Effector memory CD4-positive, alpha-beta T cell (primary cell): ENCODE results near the gene MGAT4D.
"Not testable (repeated sequence)": the region's sequence is repeated elsewhere in the genome, so short reads cannot be mapped to it uniquely, and the experiment has no call there.

Source experiments
- DNase-seq, 3 donors: peaks; one replicate each; pipeline ENCODE4 v3.0.0-alpha.2; 2020
- H3K27ac ChIP-seq: 2 replicates; pipeline ENCODE4 v1.7.0; 2013; ENCODE audit warnings: mild to moderate bottlenecking, low read length, moderate library complexity; ENCODE audit not compliant: insufficient read depth, poor library complexity, severe bottlenecking
- H3K27me3 ChIP-seq: replicated peaks from 2 replicates; pipeline ENCODE4 v1.7.0; 2013; ENCODE audit warnings: mild to moderate bottlenecking, low read length; ENCODE audit not compliant: insufficient read depth, control insufficient read depth, poor library complexity, severe bottlenecking
- H3K36me3 ChIP-seq: 2 replicates; pipeline ENCODE4 v1.7.0; 2013; ENCODE audit warnings: mild to moderate bottlenecking, low read length, moderate library complexity; ENCODE audit not compliant: control insufficient read depth, insufficient read depth
- H3K4me1 ChIP-seq: 2 replicates; pipeline ENCODE4 v1.7.0; 2013; ENCODE audit warnings: low read length, mild to moderate bottlenecking; ENCODE audit not compliant: control insufficient read depth, insufficient read depth, poor library complexity, severe bottlenecking
- H3K4me3 ChIP-seq: 2 replicates; pipeline ENCODE4 v1.7.0; 2013; ENCODE audit warnings: low read length, low read depth, mild to moderate bottlenecking; ENCODE audit not compliant: insufficient read depth, poor library complexity, severe bottlenecking
- H3K9me3 ChIP-seq: 2 replicates; pipeline ENCODE4 v1.7.0; 2013; ENCODE audit warnings: mild to moderate bottlenecking, low read length, moderate library complexity; ENCODE audit not compliant: control insufficient read depth
- total RNA-seq, 3 donors: gene quantifications; one replicate each; lab custom pipeline; 2026; lab: John Stamatoyannopoulos, UW

The MGAT4D gene
- 0 reads per million in 3 donors for total RNA-seq

GRCh38 chr4:140497747-140498636 lies at the start of gene MGAT4D:
Gene MGAT4D (minus strand): TSS chr4:140498293. CDS start chr4:140498222, 71 bp downstream.
- Histone ChIP-seq H3K4me1 (peaks cover 3% of the 10 kb centered on the region), H3K27me3 (peaks cover 25% of the 10 kb centered on the region), H3K9me3 (no peaks in the 10 kb centered on the region), H3K36me3 (no peaks in the 10 kb centered on the region), H3K27ac (no peak within 1 kb of the TSS), H3K4me3 (peak within 1 kb of the TSS; percentile 20)
- DNase-seq, result no peak

- DNase-seq, result no peak
- H3K27me3 ChIP-seq, result no peaks in the 10 kb centered on the region
- H3K4me3 ChIP-seq, result no peak overlapping the region
- H3K36me3 ChIP-seq, result peaks cover 7% of the 10 kb centered on the region
- H3K9me3 ChIP-seq, result no peaks in the 10 kb centered on the region
- H3K4me1 ChIP-seq, result no peaks in the 10 kb centered on the region
- no peak overlapping the region for H3K27ac ChIP-seq
Observed at GRCh38 chr4:140533951-140534480, 35.9 kb upstream of the MGAT4D start.

DNA sequence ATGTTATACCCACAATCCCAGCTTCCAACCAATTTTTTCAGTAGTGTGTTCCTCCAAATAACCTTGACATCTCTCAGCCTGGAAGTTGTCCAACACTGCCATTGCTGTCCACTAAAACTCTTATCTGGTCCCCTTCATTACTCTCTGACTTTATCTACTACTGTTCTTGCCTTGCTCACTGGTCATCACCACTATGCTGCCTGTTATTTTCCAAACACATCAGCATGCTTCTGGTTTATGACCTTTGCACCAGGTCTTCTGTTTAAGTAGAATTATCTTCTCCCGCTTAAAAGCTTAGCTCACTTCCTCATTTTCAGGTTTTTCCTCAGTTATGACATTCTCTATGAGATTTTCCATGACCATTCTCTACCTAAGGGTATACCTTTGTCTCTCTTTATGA lies 31.3 kb upstream of the MGAT4D start:
- DNase-seq, result no peak
- Histone ChIP-seq H3K4me1 (no peaks in the 10 kb centered on the region), H3K4me3 (no peak overlapping the region), H3K27me3 (no peaks in the 10 kb centered on the region), H3K36me3 (no peaks in the 10 kb centered on the region), H3K9me3 (no peaks in the 10 kb centered on the region), H3K27ac (no peak overlapping the region)

DNA sequence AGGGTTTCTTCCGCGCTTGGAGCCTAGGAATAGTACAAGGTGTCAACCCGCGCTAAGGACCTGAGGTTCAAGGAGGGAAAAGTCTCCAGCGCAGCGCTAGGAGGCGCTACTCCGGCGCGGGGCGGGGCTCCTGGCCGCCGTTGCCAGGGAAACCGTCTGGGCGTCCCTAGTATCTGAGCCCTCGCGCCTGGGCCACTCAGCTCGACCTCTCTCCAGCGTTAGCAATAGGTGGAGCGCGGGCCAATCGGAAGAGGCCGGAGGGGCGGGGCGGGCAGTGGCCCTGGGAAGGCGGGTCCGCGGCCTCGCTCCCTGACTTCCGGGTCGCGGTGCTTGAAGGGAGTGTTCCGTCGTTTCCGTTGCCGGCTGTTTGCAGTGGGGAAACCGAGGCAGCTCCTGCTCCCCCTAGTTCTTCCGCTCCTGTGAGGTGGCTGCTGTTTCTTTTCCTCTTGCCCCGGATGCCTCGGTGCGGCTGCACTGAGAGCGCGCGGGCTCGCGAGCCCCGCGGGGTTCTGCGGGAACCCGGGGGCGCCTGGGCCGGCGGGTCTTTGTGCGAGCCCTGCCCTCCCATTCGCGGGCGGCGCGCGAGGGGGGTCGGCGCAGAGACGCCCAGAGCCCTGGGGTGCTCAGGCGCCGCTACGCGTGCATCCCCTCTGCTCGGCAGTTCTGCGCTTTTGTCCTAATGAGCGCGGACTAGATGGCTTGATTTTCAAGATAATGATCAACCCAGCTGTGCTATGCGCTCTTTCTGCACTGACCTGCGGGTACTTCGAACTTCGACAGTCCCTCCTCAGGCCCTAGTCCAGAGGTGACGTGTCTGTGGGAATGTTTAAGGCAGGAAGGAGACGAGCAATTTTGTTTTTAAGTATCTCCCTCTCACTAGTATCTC lies 26.0 kb upstream of the MGAT4D start, which contains the start of gene ELMOD2:
TSS of gene ELMOD2 (plus strand) at position 312 of the 886 bp plus-strand sequence. CDS start 1,261 bp downstream, outside the sequence.
- DNase-seq, result peak; percentile 94 to 96 (median 95)
- peak within 1 kb of the TSS; percentile 51 for H3K27ac ChIP-seq
- no peaks in the 10 kb centered on the region for H3K4me1 ChIP-seq
- no peaks in the 10 kb centered on the region for H3K9me3 ChIP-seq
- peak within 1 kb of the TSS; percentile 62 for H3K4me3 ChIP-seq
- no peaks in the 10 kb centered on the region for H3K36me3 ChIP-seq
- no peaks in the 10 kb centered on the region for H3K27me3 ChIP-seq

DNA sequence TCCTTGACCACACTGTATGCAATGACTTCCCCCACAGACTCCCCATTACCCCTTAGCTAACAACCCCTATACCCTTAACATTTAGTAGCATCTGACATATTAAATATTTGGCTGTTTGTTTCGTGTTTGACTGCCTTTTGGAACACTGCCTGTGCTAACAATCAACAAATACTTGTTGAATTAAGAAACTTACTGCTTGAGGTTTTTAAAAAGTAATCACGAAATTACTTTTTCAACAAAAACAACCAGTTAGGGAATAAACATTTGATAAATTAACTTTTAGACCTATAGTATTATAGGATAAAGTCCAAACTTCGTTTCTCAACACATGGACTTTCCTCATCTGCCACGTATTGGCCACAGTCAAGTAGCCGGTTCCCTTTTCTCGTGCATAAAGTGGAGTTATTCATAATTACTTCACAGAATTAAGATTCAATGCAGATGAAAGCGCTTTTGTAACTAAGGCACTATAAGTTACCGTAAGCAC lies 25.3 kb upstream of the MGAT4D start:
- no peak for DNase-seq
- Histone ChIP-seq H3K27me3 (no peaks in the 10 kb centered on the region), H3K9me3 (no peaks in the 10 kb centered on the region), H3K4me1 (no peaks in the 10 kb centered on the region), H3K4me3 (peak overlapping the region; percentile 62), H3K36me3 (no peaks in the 10 kb centered on the region), H3K27ac (no peak overlapping the region)

- no peak for DNase-seq
- H3K36me3 ChIP-seq, result no peaks in the 10 kb centered on the region
- no peaks in the 10 kb centered on the region for H3K9me3 ChIP-seq
- no peak overlapping the region for H3K27ac ChIP-seq
- H3K27me3 ChIP-seq, result no peaks in the 10 kb centered on the region
- H3K4me1 ChIP-seq, result no peaks in the 10 kb centered on the region
- H3K4me3 ChIP-seq, result no peak overlapping the region
Observed at GRCh38 chr4:140515423-140515822, 17.3 kb upstream of the MGAT4D start.

DNA sequence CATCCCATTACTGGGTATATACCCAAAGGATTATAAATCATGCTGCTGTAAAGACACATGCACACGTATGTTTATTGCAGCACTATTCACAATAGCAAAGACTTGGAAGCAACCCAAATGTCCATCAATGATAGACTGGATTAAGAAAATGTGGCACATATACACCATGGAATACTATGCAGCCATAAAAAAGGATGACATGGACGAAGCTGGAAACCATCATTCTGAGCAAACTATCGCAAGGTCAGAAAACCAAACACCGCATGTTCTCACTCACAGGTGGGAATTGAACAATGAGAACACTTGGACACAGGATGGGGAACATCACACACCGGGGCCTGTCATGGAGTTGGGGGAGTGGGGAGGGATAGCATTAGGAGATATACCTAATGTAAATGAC lies 15.7 kb upstream of the MGAT4D start:
- not testable (repeated sequence) for H3K27ac ChIP-seq, H3K9me3 ChIP-seq, H3K4me3 ChIP-seq, H3K36me3 ChIP-seq, DNase-seq, H3K4me1 ChIP-seq, H3K27me3 ChIP-seq

- no peaks in the 10 kb centered on the region for H3K9me3 ChIP-seq
- no peaks in the 10 kb centered on the region for H3K36me3 ChIP-seq
- H3K27ac ChIP-seq, result no peak overlapping the region
- no peak overlapping the region for H3K4me3 ChIP-seq
- no peak for DNase-seq
- no peaks in the 10 kb centered on the region for H3K4me1 ChIP-seq
- H3K27me3 ChIP-seq, result peaks cover 7% of the 10 kb centered on the region
Observed at GRCh38 chr4:140504261-140504660, 6.2 kb upstream of the MGAT4D start.

GRCh38 chr4:140499391-140499790 lies 1.3 kb upstream of the MGAT4D start:
- H3K27me3 ChIP-seq, result peaks cover 23% of the 10 kb centered on the region
- peaks cover 3% of the 10 kb centered on the region for H3K4me1 ChIP-seq
- no peak overlapping the region for H3K27ac ChIP-seq
- no peak overlapping the region for H3K4me3 ChIP-seq
- H3K9me3 ChIP-seq, result no peaks in the 10 kb centered on the region
- H3K36me3 ChIP-seq, result no peaks in the 10 kb centered on the region
- DNase-seq, result no peak
